OCI-LY7 (cell line): ENCODE measurements around the gene ZDHHC14. TPM values are rescaled to one million over a fixed set of nuclear protein-coding genes. Genes with fewer than 3 reads are reported as not detected.

Experiments
- BruUV-seq: library from RNA; stranded (reverse); fragments of 400-500 nt; replicated peaks from 2 replicates; lab custom pipeline; 2021; lab: Mats Ljungman, UMichigan
- CTCF ChIA-PET: fragments of 300-600 bp; sonication (Branson Sonifier 250); formaldehyde crosslinking; loops from one replicate; lab custom pipeline; 2022; ENCODE audit warnings: antibody characterized with exemption; ENCODE audit not compliant: unreplicated experiment; lab: Charles Lee
- POLR2A ChIA-PET: fragments of 300-600 bp; sonication (Branson Sonifier 250); formaldehyde crosslinking; loops from one replicate; lab custom pipeline; 2022; ENCODE audit warnings: antibody characterized with exemption; lab: Charles Lee
- DNase-seq: peaks from one replicate; pipeline ENCODE4 v3.0.0-alpha.2; 2015; ENCODE audit warnings: low spot score
- H2AFZ ChIP-seq: fragments of 200-600 bp; sonication (generic), shearing (Covaris generic); 2 replicates; pipeline ENCODE4 v1.6.1; 2014; ENCODE audit warnings: mild to moderate bottlenecking, antibody characterized with exemption, low read length, moderate library complexity
- H3K27ac ChIP-seq: fragments of 200-600 bp; sonication (generic); 2 replicates; pipeline ENCODE4 v1.5.1; 2014; ENCODE audit warnings: mixed run types, low read depth, mild to moderate bottlenecking, moderate library complexity, low read length, inconsistent platforms; ENCODE audit not compliant: poor library complexity, severe bottlenecking
- H3K36me3 ChIP-seq: fragments of 200-600 bp; sonication (generic); 2 replicates; pipeline ENCODE4 v1.6.1; 2014; ENCODE audit warnings: mild to moderate bottlenecking, antibody characterized with exemption, low read length, moderate library complexity, mixed read lengths; ENCODE audit not compliant: insufficient read depth
- H3K4me1 ChIP-seq: fragments of 200-600 bp; sonication (generic); 2 replicates; pipeline ENCODE4 v1.5.1; 2014; ENCODE audit warnings: mild to moderate bottlenecking, low read length; ENCODE audit not compliant: insufficient read depth, poor library complexity, severe bottlenecking
- H3K4me2 ChIP-seq: fragments of 200-600 bp; sonication (generic); 2 replicates; pipeline ENCODE4 v1.6.1; 2014; ENCODE audit warnings: mild to moderate bottlenecking, low read length
- H3K4me3 ChIP-seq: fragments of 200-600 bp; sonication (generic); 2 replicates; pipeline ENCODE4 v1.5.1; 2014; ENCODE audit warnings: mild to moderate bottlenecking, low read depth, low read length; ENCODE audit not compliant: poor library complexity, severe bottlenecking
- H3K79me2 ChIP-seq: fragments of 200-600 bp; sonication (generic); 2 replicates; pipeline ENCODE4 v1.6.1; 2016; ENCODE audit warnings: low read depth, mild to moderate bottlenecking, low read length, moderate library complexity, mixed read lengths; ENCODE audit not compliant: insufficient read depth
- H3K9me2 ChIP-seq: fragments of 200-600 bp; sonication (generic); 2 replicates; pipeline ENCODE4 v1.6.1; 2016; ENCODE audit warnings: mild to moderate bottlenecking, low read length, mixed read lengths; ENCODE audit not compliant: insufficient read depth
- H3K9me3 ChIP-seq: fragments of 200-600 bp; sonication (generic); 2 replicates; pipeline ENCODE4 v1.6.1; 2014; ENCODE audit warnings: mild to moderate bottlenecking, mixed run types, low read length, mixed read lengths
- H4K20me1 ChIP-seq: fragments of 200-600 bp; sonication (generic); 2 replicates; pipeline ENCODE4 v1.6.1; 2014; ENCODE audit warnings: mild to moderate bottlenecking, antibody characterized with exemption, low read length, moderate library complexity, mixed read lengths; ENCODE audit not compliant: insufficient read depth
- EZH2phosphoT487 ChIP-seq: fragments of 200-600 bp; sonication (generic); IDR thresholded peaks from 2 replicates; pipeline ENCODE4 v1.6.1; 2018; ENCODE audit warnings: low read depth, borderline replicate concordance, mild to moderate bottlenecking, mixed run types, antibody characterized with exemption, low read length, moderate library complexity, mixed read lengths
- intact Hi-C: fragments of 100-400 bp; cut with micrococcal nuclease; formaldehyde crosslinking; loops from one replicate; pipeline ENCODE4 v1.10.0; 2022; ENCODE audit not compliant: unreplicated experiment
- total RNA-seq, 2 experiments: library from RNA; depleted of rRNA in 1 of 2; stranded (reverse); fragments of >200 nt in 1 of 2; shearing (Covaris generic) in 1 of 2; gene quantifications; 2 replicates each; pipeline ENCODE4 v1.2.3, GENCODE V29; 2014 to 2022
- TF ChIP-seq, protein P1 (sequence below): fragments of 200-600 bp; sonication (generic); conservative IDR thresholded peaks from 2 replicates; pipeline ENCODE4 v1.5.1; 2014; ENCODE audit warnings: mild to moderate bottlenecking, antibody characterized with exemption, low read length, moderate library complexity, mixed read lengths

The ZDHHC14 gene
- total RNA-seq, 2 experiments from 2014 or later = 0.69 to 3.0 TPM

- DNase-seq = no peak
- Histone ChIP-seq H3K79me2 (no peaks in the 10 kb centered on the region), H3K4me2 (no peak overlapping the region), H3K27ac (no peak overlapping the region), H3K36me3 (no peaks in the 10 kb centered on the region), H2AFZ (no peak overlapping the region), H3K4me3 (no peak overlapping the region), H3K9me2 (no peaks in the 10 kb centered on the region), H4K20me1 (no peaks in the 10 kb centered on the region), H3K9me3 (peaks cover 13% of the 10 kb centered on the region; the same call in 1 of the 2 replicates), H3K4me1 (peaks cover 13% of the 10 kb centered on the region)
- intact Hi-C loops = no loop called here
- ChIA-PET POLR2A (interaction anchor here (2.1 kb wide), 1 partner anchor 10 kb away, joined by 10 read pairs; no protein-coding TSS in a partner anchor), CTCF (no interaction called here)
- no TSS peak for BruUV-seq
- TF ChIP-seq, protein P1, sequence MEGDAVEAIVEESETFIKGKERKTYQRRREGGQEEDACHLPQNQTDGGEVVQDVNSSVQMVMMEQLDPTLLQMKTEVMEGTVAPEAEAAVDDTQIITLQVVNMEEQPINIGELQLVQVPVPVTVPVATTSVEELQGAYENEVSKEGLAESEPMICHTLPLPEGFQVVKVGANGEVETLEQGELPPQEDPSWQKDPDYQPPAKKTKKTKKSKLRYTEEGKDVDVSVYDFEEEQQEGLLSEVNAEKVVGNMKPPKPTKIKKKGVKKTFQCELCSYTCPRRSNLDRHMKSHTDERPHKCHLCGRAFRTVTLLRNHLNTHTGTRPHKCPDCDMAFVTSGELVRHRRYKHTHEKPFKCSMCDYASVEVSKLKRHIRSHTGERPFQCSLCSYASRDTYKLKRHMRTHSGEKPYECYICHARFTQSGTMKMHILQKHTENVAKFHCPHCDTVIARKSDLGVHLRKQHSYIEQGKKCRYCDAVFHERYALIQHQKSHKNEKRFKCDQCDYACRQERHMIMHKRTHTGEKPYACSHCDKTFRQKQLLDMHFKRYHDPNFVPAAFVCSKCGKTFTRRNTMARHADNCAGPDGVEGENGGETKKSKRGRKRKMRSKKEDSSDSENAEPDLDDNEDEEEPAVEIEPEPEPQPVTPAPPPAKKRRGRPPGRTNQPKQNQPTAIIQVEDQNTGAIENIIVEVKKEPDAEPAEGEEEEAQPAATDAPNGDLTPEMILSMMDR = no peak
- no peak for TF ChIP-seq EZH2phosphoT487
Measured at GRCh38 chr6:157579467-157580031, 198.6 kb downstream of the ZDHHC14 start.

DNA sequence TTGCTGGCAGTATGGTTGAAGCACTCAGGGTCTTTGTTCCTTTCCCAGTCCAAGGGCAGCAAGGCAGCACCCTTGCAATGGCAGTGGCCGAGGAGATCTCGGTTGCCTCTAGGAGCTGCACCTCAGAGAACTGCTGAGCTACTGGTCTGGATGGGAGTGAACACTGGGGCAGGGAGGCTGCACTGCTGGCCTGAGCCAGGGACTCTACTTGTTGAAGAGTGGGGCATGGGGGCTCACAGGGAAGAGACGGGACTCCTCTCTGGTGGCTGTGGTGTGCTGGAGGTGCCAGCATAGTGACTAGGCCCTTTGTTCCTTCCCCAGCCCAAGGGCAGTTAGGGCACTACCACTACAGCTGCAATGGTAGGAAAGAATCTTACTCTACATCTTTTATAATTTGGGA, 203.0 kb downstream of the ZDHHC14 start:
- intact Hi-C loops = no loop called here
- TF ChIP-seq, protein P1 = no peak
- no peak for TF ChIP-seq EZH2phosphoT487
- Histone ChIP-seq H3K36me3 (no peaks in the 10 kb centered on the region), H3K9me3 (peaks cover 5% of the 10 kb centered on the region; the same call in 1 of the 2 replicates), H3K4me3 (no peak overlapping the region), H2AFZ (no peak overlapping the region), H3K79me2 (no peaks in the 10 kb centered on the region), H4K20me1 (no peaks in the 10 kb centered on the region), H3K4me1 (no peaks in the 10 kb centered on the region), H3K27ac (no peak overlapping the region), H3K9me2 (no peaks in the 10 kb centered on the region), H3K4me2 (no peak overlapping the region)
- no peak for DNase-seq
- BruUV-seq = no TSS peak
- POLR2A ChIA-PET = no interaction called here
- CTCF ChIA-PET = no interaction called here

- CTCF ChIA-PET = no interaction called here
Measured at GRCh38 chr6:157585274-157586087, 204.5 kb downstream of the ZDHHC14 start.

More at GRCh38 chr6:157585274-157586087, 204.5 kb downstream of the ZDHHC14 start:
- H3K4me1 ChIP-seq = no peaks in the 10 kb centered on the region
- DNase-seq = no peak
- H3K27ac ChIP-seq = no peak overlapping the region
- no peak for TF ChIP-seq EZH2phosphoT487
- TF ChIP-seq, protein P1 = no peak
- no peak overlapping the region for H3K4me3 ChIP-seq
- no TSS peak for BruUV-seq
- POLR2A ChIA-PET = interaction anchor here (0.7 to 1.7 kb wide), 4 partner anchors 10 to 184 kb away, joined by 3 to 6 read pairs (median 4); no protein-coding TSS in a partner anchor
- H3K36me3 ChIP-seq = no peaks in the 10 kb centered on the region
- peaks cover 8% of the 10 kb centered on the region; the same call in 1 of the 2 replicates for H3K9me3 ChIP-seq
- H3K4me2 ChIP-seq = no peak overlapping the region
- intact Hi-C loops = no loop called here
- no peak overlapping the region for H2AFZ ChIP-seq
- no peaks in the 10 kb centered on the region for H4K20me1 ChIP-seq
- no peaks in the 10 kb centered on the region for H3K79me2 ChIP-seq
- no peaks in the 10 kb centered on the region for H3K9me2 ChIP-seq
